HG03354 (cell line): ENCODE measurements around the gene GAD1.
A peak's percentile ranks its signal among the peaks of the same experiment; 100 is the strongest.

Experiments
- ATAC-seq: cut with Tn5 transposase; IDR thresholded peaks from one replicate; pipeline ENCODE4 v1.9.1; 2021; ENCODE audit warnings: mild to moderate bottlenecking; ENCODE audit not compliant: unreplicated experiment, poor library complexity, severe bottlenecking

The GAD1 gene

GRCh38 chr2:170816504-170817092 is at the start of gene GAD1:
GAD1 (plus strand) TSS chr2:170816887; CDS start chr2:170818592, 1,705 bp downstream.
- ATAC-seq, result peak; percentile 44

- ATAC-seq, result peak; percentile 67
Observed at GRCh38 chr2:170770008-170770605, 46.6 kb upstream of the GAD1 start, which contains the start of gene ERICH2. ERICH2 (plus strand) TSS chr2:170770378; CDS start chr2:170770682, 304 bp downstream.

- ATAC-seq, result peak; percentile 80
Observed at GRCh38 chr2:170770606-170771420, 45.9 kb upstream of the GAD1 start.

- no peak for ATAC-seq
Observed at GRCh38 chr2:170771421-170771937, 45.2 kb upstream of the GAD1 start.

GRCh38 chr2:170772295-170772694 is 44.4 kb upstream of the GAD1 start:
- ATAC-seq, result no peak

- no peak for ATAC-seq
Observed at GRCh38 chr2:170774074-170774473, 42.6 kb upstream of the GAD1 start.

GRCh38 chr2:170778900-170779299 is 37.8 kb upstream of the GAD1 start:
- no peak for ATAC-seq

- no peak for ATAC-seq
Observed at GRCh38 chr2:170779304-170779703, 37.4 kb upstream of the GAD1 start.

GRCh38 chr2:170782673-170783072 is 34.0 kb upstream of the GAD1 start:
- ATAC-seq, result no peak

GRCh38 chr2:170783549-170783948 is 33.1 kb upstream of the GAD1 start:
- no peak for ATAC-seq

- ATAC-seq, result no peak
Observed at GRCh38 chr2:170798996-170799395, 17.7 kb upstream of the GAD1 start.

- ATAC-seq, result no peak
Observed at GRCh38 chr2:170806548-170806947, 10.1 kb upstream of the GAD1 start.

- no peak for ATAC-seq
Observed at GRCh38 chr2:170812710-170813600, 3.7 kb upstream of the GAD1 start.

GRCh38 chr2:170813611-170814532 is 2.8 kb upstream of the GAD1 start:
- ATAC-seq, result no peak

GRCh38 chr2:170814533-170815230 is 2.0 kb upstream of the GAD1 start:
- no peak for ATAC-seq

GRCh38 chr2:170815311-170815710 is 1.4 kb upstream of the GAD1 start:
- no peak for ATAC-seq

- ATAC-seq, result peak; percentile 61
Observed at GRCh38 chr2:170815746-170816503, 762 bp upstream of the GAD1 start.
